GM13976 (cell line): ENCODE results near the gene PTPRE.

ENCODE experiments used
- DNase-seq: peaks from one replicate; pipeline ENCODE4 v3.0.0; 2012; ENCODE audit warnings: low spot score
- CTCF ChIP-seq: IDR thresholded peaks from 2 replicates; pipeline ENCODE4 v1.5.1; 2012; ENCODE audit warnings: borderline replicate concordance, mild to moderate bottlenecking; ENCODE audit not compliant: insufficient read depth; ENCODE audit errors: extremely low read depth, missing control alignments, control extremely low read depth
- in situ Hi-C: fragments of 300-500 bp; cut with MboI; formaldehyde crosslinking; loops from one replicate; pipeline ENCODE4 v1.12.0; 2022; ENCODE audit warnings: low sequenced_read_pairs, mixed read lengths, inconsistent platforms; ENCODE audit not compliant: unreplicated experiment

The PTPRE gene

GRCh38 chr10:128048819-128049210, 141.9 kb downstream of the PTPRE start:
- TF ChIP-seq CTCF, result no peak
- DNase-seq, result no peak
- in situ Hi-C loops, result no loop called here

GRCh38 chr10:128049226-128050120, 142.6 kb downstream of the PTPRE start:
- no peak for DNase-seq
- in situ Hi-C loops, result no loop called here
- no peak for TF ChIP-seq CTCF

GRCh38 chr10:128050121-128050516, 143.2 kb downstream of the PTPRE start:
- TF ChIP-seq CTCF, result no peak
- no peak for DNase-seq
- in situ Hi-C loops, result no loop called here

- TF ChIP-seq CTCF, result no peak
- in situ Hi-C loops, result no loop called here
- no peak for DNase-seq
Measured at GRCh38 chr10:128050936-128051335, 144.0 kb downstream of the PTPRE start.

- DNase-seq, result no peak
- in situ Hi-C loops, result no loop called here
- TF ChIP-seq CTCF, result no peak
Measured at GRCh38 chr10:128051548-128051947, 144.6 kb downstream of the PTPRE start.

- in situ Hi-C loops, result no loop called here
Measured at GRCh38 chr10:128052696-128053095, 145.8 kb downstream of the PTPRE start.

More at GRCh38 chr10:128052696-128053095, 145.8 kb downstream of the PTPRE start:
- no peak for TF ChIP-seq CTCF
- DNase-seq, result no peak
